Panc1 (cell line): ENCODE results near the gene C6.

ENCODE experiments used
- POLR2AphosphoS5 ChIP-seq: IDR thresholded peaks from 2 replicates; pipeline ENCODE4 v1.6.1; 2012; ENCODE audit warnings: mild to moderate bottlenecking, low read depth, low read length, moderate library complexity
- TF ChIP-seq, protein P1 (sequence below): fragments of 450-650 bp; IDR thresholded peaks from 2 replicates; pipeline ENCODE4 v1.5.1; 2017; ENCODE audit warnings: mild to moderate bottlenecking

DNA sequence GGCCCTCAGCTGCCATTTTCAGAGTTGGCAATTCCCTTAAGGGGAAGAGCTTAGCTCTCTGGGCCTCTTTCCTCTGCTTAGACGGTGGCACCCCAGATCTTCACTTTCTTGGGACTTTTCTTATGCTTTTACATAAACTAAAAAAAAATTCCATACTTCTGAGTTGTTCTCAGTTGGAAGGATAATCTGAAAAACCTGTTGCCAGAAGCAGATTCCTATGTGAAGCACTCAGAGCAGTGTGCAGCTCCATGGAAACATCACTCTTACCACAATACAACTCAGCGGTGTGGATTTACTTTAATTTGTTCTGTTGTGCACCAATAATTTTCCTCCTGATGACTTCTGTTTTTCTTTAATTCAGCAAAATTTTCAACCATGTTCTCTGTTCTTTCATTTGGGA is 98.1 kb downstream of the C6 start:
- no peak for TF ChIP-seq POLR2AphosphoS5
- TF ChIP-seq, protein P1, sequence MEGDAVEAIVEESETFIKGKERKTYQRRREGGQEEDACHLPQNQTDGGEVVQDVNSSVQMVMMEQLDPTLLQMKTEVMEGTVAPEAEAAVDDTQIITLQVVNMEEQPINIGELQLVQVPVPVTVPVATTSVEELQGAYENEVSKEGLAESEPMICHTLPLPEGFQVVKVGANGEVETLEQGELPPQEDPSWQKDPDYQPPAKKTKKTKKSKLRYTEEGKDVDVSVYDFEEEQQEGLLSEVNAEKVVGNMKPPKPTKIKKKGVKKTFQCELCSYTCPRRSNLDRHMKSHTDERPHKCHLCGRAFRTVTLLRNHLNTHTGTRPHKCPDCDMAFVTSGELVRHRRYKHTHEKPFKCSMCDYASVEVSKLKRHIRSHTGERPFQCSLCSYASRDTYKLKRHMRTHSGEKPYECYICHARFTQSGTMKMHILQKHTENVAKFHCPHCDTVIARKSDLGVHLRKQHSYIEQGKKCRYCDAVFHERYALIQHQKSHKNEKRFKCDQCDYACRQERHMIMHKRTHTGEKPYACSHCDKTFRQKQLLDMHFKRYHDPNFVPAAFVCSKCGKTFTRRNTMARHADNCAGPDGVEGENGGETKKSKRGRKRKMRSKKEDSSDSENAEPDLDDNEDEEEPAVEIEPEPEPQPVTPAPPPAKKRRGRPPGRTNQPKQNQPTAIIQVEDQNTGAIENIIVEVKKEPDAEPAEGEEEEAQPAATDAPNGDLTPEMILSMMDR: no peak
